H9 (cell line): ENCODE data around the gene PLCL1. TPM values are rescaled to one million over a fixed set of nuclear protein-coding genes. Genes with fewer than 3 reads are reported as not detected.

Experiments
- DNase-seq: peaks from one replicate; pipeline ENCODE4 v3.0.0-alpha.2; 2017
- H2AFZ ChIP-seq: one replicate; pipeline ENCODE4 v1.6.1; 2013; ENCODE audit warnings: mild to moderate bottlenecking, low read length, control low read depth, moderate library complexity
- H2AK5ac ChIP-seq: 2 replicates; pipeline ENCODE4 v1.6.1; 2013; ENCODE audit warnings: low read length, control low read depth, mixed read lengths; ENCODE audit not compliant: insufficient read length
- H2BK120ac ChIP-seq: one replicate; pipeline ENCODE4 v1.6.1; 2013; ENCODE audit warnings: low read depth, mild to moderate bottlenecking, low read length, control low read depth, inconsistent platforms; ENCODE audit not compliant: poor library complexity, severe bottlenecking
- H2BK12ac ChIP-seq: 2 replicates; pipeline ENCODE4 v1.6.1; 2013; ENCODE audit warnings: low read length, control low read depth, mixed read lengths, low read depth; ENCODE audit not compliant: insufficient read length
- H2BK15ac ChIP-seq: 2 replicates; pipeline ENCODE4 v1.6.1; 2013; ENCODE audit warnings: low read depth, low read length, control low read depth
- H2BK20ac ChIP-seq: one replicate; pipeline ENCODE4 v1.6.1; 2013; ENCODE audit warnings: low read depth, mild to moderate bottlenecking, low read length, control low read depth, inconsistent platforms; ENCODE audit not compliant: poor library complexity, severe bottlenecking
- H2BK5ac ChIP-seq: 2 replicates; pipeline ENCODE4 v1.6.1; 2013; ENCODE audit warnings: low read length, control low read depth, mixed read lengths; ENCODE audit not compliant: insufficient read length
- H3K14ac ChIP-seq: 2 replicates; pipeline ENCODE4 v1.6.1; 2013; ENCODE audit warnings: low read length, control low read depth; ENCODE audit not compliant: insufficient read depth
- H3K18ac ChIP-seq: 2 replicates; pipeline ENCODE4 v1.6.1; 2013; ENCODE audit warnings: low read depth, mild to moderate bottlenecking, mixed read lengths, low read length, control low read depth; ENCODE audit not compliant: insufficient read length
- H3K23ac ChIP-seq: 2 replicates; pipeline ENCODE4 v1.6.1; 2013; ENCODE audit warnings: low read length, control low read depth, mixed read lengths, low read depth; ENCODE audit not compliant: insufficient read length
- H3K23me2 ChIP-seq: 2 replicates; pipeline ENCODE4 v1.6.1; 2013; ENCODE audit warnings: low read depth, mild to moderate bottlenecking, mixed read lengths, low read length, control low read depth; ENCODE audit not compliant: insufficient read length, poor library complexity, severe bottlenecking
- H3K27ac ChIP-seq: 2 replicates; pipeline ENCODE4 v1.5.1; 2013; ENCODE audit warnings: low read length, control low read depth, mixed read lengths, low read depth; ENCODE audit not compliant: insufficient read length
- H3K27me3 ChIP-seq: 2 replicates; pipeline ENCODE4 v1.6.1; 2013; ENCODE audit warnings: low read length, control low read depth, inconsistent platforms; ENCODE audit not compliant: insufficient read depth
- H3K4ac ChIP-seq: 2 replicates; pipeline ENCODE4 v1.6.1; 2013; ENCODE audit warnings: low read depth, mild to moderate bottlenecking, control low read depth, inconsistent platforms, low read length, moderate library complexity
- H3K4me1 ChIP-seq: 2 replicates; pipeline ENCODE4 v1.6.1; 2013; ENCODE audit warnings: low read length, control low read depth, inconsistent platforms; ENCODE audit not compliant: insufficient read depth
- H3K4me2 ChIP-seq: 2 replicates; pipeline ENCODE4 v1.6.1; 2013; ENCODE audit warnings: low read length, control low read depth, mixed read lengths; ENCODE audit not compliant: insufficient read length, insufficient read depth
- H3K56ac ChIP-seq: 2 replicates; pipeline ENCODE4 v1.6.1; 2013; ENCODE audit warnings: low read depth, mild to moderate bottlenecking, mixed read lengths, low read length, control low read depth; ENCODE audit not compliant: insufficient read length
- H3K79me1 ChIP-seq: 2 replicates; pipeline ENCODE4 v1.6.1; 2013; ENCODE audit warnings: low read depth, mild to moderate bottlenecking, moderate library complexity, low read length, control low read depth, inconsistent platforms; ENCODE audit not compliant: insufficient read depth, poor library complexity, severe bottlenecking
- H3K79me2 ChIP-seq: 2 replicates; pipeline ENCODE4 v1.6.1; 2013; ENCODE audit warnings: low read length, control low read depth, inconsistent platforms; ENCODE audit not compliant: insufficient read depth
- H3K9ac ChIP-seq: 2 replicates; pipeline ENCODE4 v1.6.1; 2013; ENCODE audit warnings: low read length, control low read depth, mixed read lengths; ENCODE audit not compliant: insufficient read length; ENCODE audit errors: extremely low read depth
- H3K9me3 ChIP-seq: one replicate; pipeline ENCODE4 v1.6.1; 2013; ENCODE audit warnings: low read depth, low read length, inconsistent platforms; ENCODE audit not compliant: control insufficient read depth
- H3T11ph ChIP-seq: one replicate; pipeline ENCODE4 v1.6.1; 2013; ENCODE audit warnings: mild to moderate bottlenecking, low read length, control low read depth, inconsistent platforms
- H4K20me1 ChIP-seq: one replicate; pipeline ENCODE4 v1.6.1; 2013; ENCODE audit not compliant: control insufficient read depth, insufficient read length, insufficient read depth
- H4K5ac ChIP-seq: 2 replicates; pipeline ENCODE4 v1.6.1; 2013; ENCODE audit warnings: low read depth, mild to moderate bottlenecking, mixed read lengths, low read length, control low read depth; ENCODE audit not compliant: insufficient read length
- H4K8ac ChIP-seq: replicated peaks from 2 replicates; pipeline ENCODE4 v1.6.1; 2013; ENCODE audit warnings: low read length, control low read depth, mixed read lengths, low read depth; ENCODE audit not compliant: insufficient read length
- H4K91ac ChIP-seq: 2 replicates; pipeline ENCODE4 v1.6.1; 2013; ENCODE audit warnings: low read depth, mild to moderate bottlenecking, moderate library complexity, mixed read lengths, low read length, control low read depth; ENCODE audit not compliant: insufficient read length
- H3K27ac Mint-ChIP-seq, 3 experiments: 2 replicates in 2 of 3; 3 replicates in 1 of 3; pipeline ENCODE4 v1.8.0; 2020 to 2021; ENCODE audit warnings: mixed read lengths in 3 of 3, mild to moderate bottlenecking in 1 of 3, moderate library complexity in 1 of 3
- H3K27me3 Mint-ChIP-seq: 2 replicates; pipeline ENCODE4 v1.8.0; 2021; ENCODE audit warnings: low read depth, mild to moderate bottlenecking, moderate library complexity, mixed read lengths
- H3K36me3 Mint-ChIP-seq, 3 experiments: 2 replicates in 2 of 3; 3 replicates in 1 of 3; pipeline ENCODE4 v1.8.0; 2020 to 2021; ENCODE audit warnings: low read depth in 3 of 3, mixed read lengths in 3 of 3; ENCODE audit not compliant: insufficient read depth in 1 of 3
- H3K4me1 Mint-ChIP-seq, 2 experiments: 2 replicates each; pipeline ENCODE4 v1.8.0; 2020; ENCODE audit warnings: mixed read lengths in 2 of 2
- H3K4me3 Mint-ChIP-seq, 2 experiments: 2 replicates in 1 of 2; 3 replicates in 1 of 2; pipeline ENCODE4 v1.8.0; 2020 to 2021; ENCODE audit warnings: mild to moderate bottlenecking in 2 of 2, mixed read lengths in 2 of 2, moderate library complexity in 1 of 2
- H3K9me3 Mint-ChIP-seq, 2 experiments: 2 replicates in 1 of 2; 3 replicates in 1 of 2; pipeline ENCODE4 v1.8.0; 2020; ENCODE audit warnings: mild to moderate bottlenecking in 2 of 2, mixed read lengths in 2 of 2, moderate library complexity in 1 of 2
- CTCF ChIP-seq: fragments of 200-600 bp; sonication (generic); conservative IDR thresholded peaks from 3 replicates; pipeline ENCODE4 v1.8.0; 2021; ENCODE audit warnings: antibody characterized with exemption, mild to moderate bottlenecking
- WGBS: extraction: QIAGEN DNeasy Blood & Tissue Kit; methylation state at CpG from one replicate; pipeline ENCODE4 v1.1.7; 2013; ENCODE audit warnings: missing lambda C conversion rate, low lambda C conversion rate, mixed read lengths; ENCODE audit not compliant: insufficient read length; ENCODE audit errors: extremely low coverage; 5-methylcytosine and 5-hydroxymethylcytosine counted together
- total RNA-seq: library from RNA; stranded (reverse); gene quantifications from 2 replicates; pipeline ENCODE4 v1.2.1, GENCODE V29; 2021

Gene PLCL1
- total RNA-seq, 1 experiment from 2014 or later = 0.04 TPM

- H3K4me1 ChIP-seq = no peaks in the 10 kb centered on the region
- H3K79me1 ChIP-seq = no peaks in the 10 kb centered on the region
- no peak overlapping the region for H2AK5ac ChIP-seq
- H3K23me2 ChIP-seq = no peaks in the 10 kb centered on the region
- no peak overlapping the region for H3K27ac ChIP-seq
- WGBS = no CpG with 5 or more reads among the region's 5 CpGs
- no peak for DNase-seq
- no peak overlapping the region for H3K4me2 ChIP-seq
- H3K56ac ChIP-seq = no peak overlapping the region
- H4K91ac ChIP-seq = no peak overlapping the region
- no peak overlapping the region for H2BK12ac ChIP-seq
- H4K8ac ChIP-seq = no peak overlapping the region
- no peak overlapping the region for H2BK5ac ChIP-seq
- H3K9me3 Mint-ChIP-seq = no peaks in the 10 kb centered on the region
- TF ChIP-seq CTCF = no peak
- H3K14ac ChIP-seq = no peak overlapping the region
- H4K20me1 ChIP-seq = no peaks in the 10 kb centered on the region
- H3K4me3 Mint-ChIP-seq = no peak overlapping the region
- no peak overlapping the region for H3K4ac ChIP-seq
- H3K9ac ChIP-seq = no peak overlapping the region
- H3T11ph ChIP-seq = no peak overlapping the region
- H3K36me3 Mint-ChIP-seq = no peaks in the 10 kb centered on the region
- H3K4me1 Mint-ChIP-seq = peaks cover 5 to 10% of the 10 kb centered on the region in 2 experiments
- H3K79me2 ChIP-seq = no peaks in the 10 kb centered on the region
- H3K27me3 ChIP-seq = no peaks in the 10 kb centered on the region
- no peak overlapping the region for H2BK120ac ChIP-seq
- H3K27me3 Mint-ChIP-seq = no peaks in the 10 kb centered on the region
- H3K23ac ChIP-seq = no peak overlapping the region
- no peak overlapping the region for H2BK15ac ChIP-seq
- no peak overlapping the region for H2AFZ ChIP-seq
- H3K18ac ChIP-seq = no peak overlapping the region
- no peak overlapping the region for H2BK20ac ChIP-seq
- H4K5ac ChIP-seq = no peak overlapping the region
- no peaks in the 10 kb centered on the region for H3K9me3 ChIP-seq
- H3K27ac Mint-ChIP-seq = no peak overlapping the region
These were observed 46.6 kb downstream of the PLCL1 start for GRCh38 chr2:197850882-197851450.
